Breast epithelium (tissue), 4 donors: ENCODE data around the gene C4orf50. TPM values are rescaled to one million over a fixed set of nuclear protein-coding genes. Genes with fewer than 3 reads are reported as not detected.

Experiments
- DNase-seq, 2 donors: peaks; one replicate each; pipeline ENCODE4 v3.0.0-alpha.2; 2019; ENCODE audit warnings: low spot score in 2 of 2
- H3K27ac ChIP-seq, 2 donors: fragments of 200-600 bp; sonication (generic) in 1 of 2; one replicate each; pipeline ENCODE4 v1.5.1; 2016 to 2019; ENCODE audit warnings: mild to moderate bottlenecking in 1 of 2
- H3K27me3 ChIP-seq, 2 donors: fragments of 200-600 bp; sonication (generic) in 1 of 2; one replicate each; pipeline versions ENCODE4 v1.5.1 to v1.6.0; 2017 to 2019; ENCODE audit warnings: control low read depth in 1 of 2, mild to moderate bottlenecking in 1 of 2
- H3K36me3 ChIP-seq: fragments of 200-600 bp; one replicate; pipeline ENCODE4 v1.5.1; 2019
- H3K4me1 ChIP-seq, 2 donors: fragments of 200-600 bp; sonication (generic); one replicate each; pipeline ENCODE4 v1.5.1; 2016 to 2019; ENCODE audit warnings: control low read depth in 1 of 2
- H3K4me3 ChIP-seq, 3 donors: fragments of 200-600 bp; sonication (generic); 1 replicate in 2 of 3; 2 replicates in 1 of 3; pipeline ENCODE4 v1.5.1; 2016 to 2019; ENCODE audit warnings: mild to moderate bottlenecking in 3 of 3, moderate library complexity in 2 of 3
- H3K9me3 ChIP-seq, 2 donors: fragments of 200-600 bp; sonication (generic) in 1 of 2; one replicate each; pipeline ENCODE4 v1.5.1; 2016 to 2019; ENCODE audit warnings: control low read depth in 1 of 2
- CTCF ChIP-seq, 3 donors: fragments of 450-650 bp; IDR thresholded peaks; one replicate each; pipeline ENCODE4 v1.5.1; 2016 to 2017; ENCODE audit warnings: antibody characterized with exemption in 3 of 3, mild to moderate bottlenecking in 3 of 3, moderate library complexity in 3 of 3
- POLR2A ChIP-seq: fragments of 450-650 bp; IDR thresholded peaks from one replicate; pipeline ENCODE4 v1.6.1; 2016; ENCODE audit warnings: antibody characterized with exemption, mild to moderate bottlenecking, moderate library complexity
- POLR2AphosphoS5 ChIP-seq, 3 donors: sonication (generic); formaldehyde crosslinking; IDR thresholded peaks; one replicate each; pipeline ENCODE4 v1.6.1; 2017; ENCODE audit warnings: antibody characterized with exemption in 3 of 3
- intact Hi-C: fragments of 100-400 bp; cut with DNase I; formaldehyde crosslinking; loops from one replicate; pipeline ENCODE4 v1.15.1; 2023; ENCODE audit warnings: low total_unique reads
- total RNA-seq, 3 donors: library from RNA; depleted of rRNA; stranded (reverse); fragments of >200 nt; gene quantifications; one replicate each; pipeline ENCODE4 v1.1.0, GENCODE V29; 2016

The C4orf50 gene
- total RNA-seq, 3 donors from 2014 or later = under 0.01 TPM; not detected in 1

DNA sequence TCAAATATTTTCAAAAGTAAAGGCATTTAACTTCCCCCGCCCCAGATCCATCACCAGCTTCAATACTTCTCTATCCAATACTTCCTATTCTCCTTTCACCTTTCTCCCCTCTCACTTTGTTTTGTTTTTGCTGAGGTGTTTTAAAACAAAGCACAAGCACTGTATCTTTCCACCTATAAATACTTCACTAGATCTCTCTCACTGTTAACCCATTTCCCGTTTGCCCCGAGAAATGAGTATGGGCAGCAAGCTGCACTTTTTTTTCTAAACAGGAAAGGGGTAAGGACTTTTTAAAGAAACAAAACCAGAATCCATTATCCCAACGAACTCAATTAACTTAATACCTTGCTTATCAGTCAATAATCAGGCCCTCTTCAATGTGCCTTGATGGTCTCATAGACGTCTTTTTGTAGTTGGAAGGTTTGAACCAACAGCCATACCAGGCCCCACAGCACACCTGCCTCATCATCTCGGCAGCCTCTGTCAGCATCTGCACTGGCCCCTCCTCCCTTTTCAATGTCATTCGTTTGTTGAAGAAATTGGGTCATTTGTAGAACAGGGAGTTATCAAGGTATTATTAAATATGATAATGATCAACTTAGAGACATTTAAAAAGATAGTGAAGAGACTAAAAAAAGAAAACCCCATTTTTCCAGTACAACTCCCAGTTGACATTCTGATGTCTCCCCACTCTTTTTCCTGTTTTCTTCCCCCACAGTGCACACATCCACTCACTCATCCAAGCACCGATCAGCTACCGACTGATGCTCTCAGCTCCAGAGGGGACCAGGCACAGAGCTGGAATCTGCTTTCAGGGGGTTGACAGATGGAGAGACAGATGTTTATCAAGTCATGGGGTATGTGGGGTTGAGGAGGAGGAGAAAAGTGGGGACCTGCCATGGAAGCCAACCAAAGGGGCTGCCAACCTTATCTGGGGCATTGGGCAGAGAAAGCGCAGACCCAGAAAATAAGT lies 151.1 kb downstream of the C4orf50 start:
- no peak for TF ChIP-seq POLR2A
- TF ChIP-seq POLR2AphosphoS5 (IDR thresholded peaks at IDR 0.05) = no peak
- no peak for TF ChIP-seq CTCF (IDR thresholded peaks at IDR 0.05)

GRCh38 chr4:5865896-5866599 lies 152.2 kb downstream of the C4orf50 start:
- Histone ChIP-seq H3K4me1 (no peaks in the 10 kb centered on the region), H3K27me3 (peaks cover 0 to 18% of the 10 kb centered on the region in 2 donors), H3K4me3 (no peak overlapping the region), H3K27ac (no peak overlapping the region), H3K9me3 (no peaks in the 10 kb centered on the region), H3K36me3 (no peaks in the 10 kb centered on the region)
- intact Hi-C loops = no loop called here
- TF ChIP-seq POLR2AphosphoS5 (IDR thresholded peaks at IDR 0.05) (no peak), POLR2A (no peak), CTCF (IDR thresholded peaks at IDR 0.05) (no peak)
- DNase-seq = no peak

More for the DNA sequence above, 151.1 kb downstream of the C4orf50 start:
- intact Hi-C loops = no loop called here
- Histone ChIP-seq H3K9me3 (no peaks in the 10 kb centered on the region), H3K4me1 (no peaks in the 10 kb centered on the region), H3K4me3 (no peak overlapping the region), H3K36me3 (no peaks in the 10 kb centered on the region), H3K27me3 (peaks cover 0 to 11% of the 10 kb centered on the region in 2 donors), H3K27ac (no peak overlapping the region)
- DNase-seq = no peak

DNA sequence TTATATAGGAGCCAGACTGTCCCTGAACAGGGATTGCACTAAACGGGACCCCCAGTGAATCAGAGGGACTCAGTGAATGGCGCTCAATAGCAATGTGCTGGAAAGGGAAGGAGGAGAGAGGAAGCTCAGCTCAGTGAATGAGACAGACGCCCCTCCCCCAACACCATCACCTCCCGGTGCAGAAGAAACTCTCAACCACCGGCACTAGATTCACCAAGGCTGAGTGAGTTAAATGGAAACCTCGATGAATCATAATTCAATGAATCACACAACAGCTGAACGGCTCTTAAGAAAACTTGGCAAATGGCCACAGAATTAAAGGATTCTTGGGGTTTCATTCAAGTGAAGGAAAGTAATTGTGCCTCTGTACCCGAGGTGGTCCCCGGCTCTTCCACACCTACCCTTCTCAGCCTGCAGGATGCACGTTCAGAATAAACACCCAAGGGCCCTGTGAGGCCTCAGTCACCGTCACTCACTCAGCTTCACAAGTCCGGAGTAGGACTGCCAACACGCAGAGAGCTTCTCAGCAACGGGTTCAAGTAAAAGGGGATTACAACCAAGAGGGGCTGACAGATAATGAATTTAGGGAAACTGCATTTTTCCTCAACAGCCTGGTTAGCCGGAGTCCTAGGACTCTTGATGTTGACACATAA lies 154.6 kb downstream of the C4orf50 start:
- TF ChIP-seq CTCF (IDR thresholded peaks at IDR 0.05) (no peak), POLR2AphosphoS5 (IDR thresholded peaks at IDR 0.05) (no peak), POLR2A (no peak)
- intact Hi-C loops = no loop called here
- H3K27ac ChIP-seq = no peak overlapping the region
- H3K4me1 ChIP-seq = no peaks in the 10 kb centered on the region
- H3K4me3 ChIP-seq = no peak overlapping the region
- DNase-seq = no peak
- peaks cover 0 to 14% of the 10 kb centered on the region in 2 donors for H3K27me3 ChIP-seq
- H3K9me3 ChIP-seq = no peaks in the 10 kb centered on the region
- H3K36me3 ChIP-seq = no peaks in the 10 kb centered on the region

DNA sequence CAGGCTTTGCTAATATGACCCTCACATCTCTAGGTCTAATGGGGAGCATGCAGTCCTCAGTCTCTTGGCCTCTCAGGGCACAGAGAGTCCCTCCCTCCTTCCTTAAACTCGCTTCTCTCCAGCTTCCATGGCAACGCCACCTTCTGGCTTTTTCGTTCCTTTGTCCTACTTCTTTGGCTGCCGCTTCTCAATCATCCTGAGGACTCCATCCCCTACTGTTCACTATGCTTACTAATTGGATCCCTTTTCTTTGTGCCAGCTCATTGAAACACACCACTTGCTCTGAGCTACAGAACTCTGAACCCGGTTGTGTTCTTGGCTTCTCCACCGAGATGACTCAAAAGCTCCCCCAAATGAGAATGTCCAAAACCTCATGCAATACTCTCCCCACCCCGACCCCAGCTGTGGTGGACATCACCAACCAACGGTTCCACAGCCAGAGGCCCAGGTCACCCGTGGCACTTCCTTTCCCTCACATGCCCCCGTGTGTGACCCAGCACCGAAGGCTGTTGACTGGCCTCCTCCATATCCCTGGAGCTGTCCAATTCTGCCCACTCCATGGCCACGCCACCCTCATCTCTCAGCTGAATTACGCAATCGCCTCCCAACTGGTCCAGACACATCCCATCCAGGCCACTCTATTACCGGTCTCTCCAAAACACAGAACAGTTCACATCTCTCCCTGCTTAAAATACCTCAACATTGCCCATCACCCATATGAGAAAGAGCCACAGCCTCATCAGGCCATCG lies 160.0 kb downstream of the C4orf50 start:
- Histone ChIP-seq H3K4me1 (no peaks in the 10 kb centered on the region), H3K36me3 (no peaks in the 10 kb centered on the region), H3K27ac (no peak overlapping the region), H3K27me3 (peaks cover 0 to 13% of the 10 kb centered on the region in 2 donors), H3K9me3 (no peaks in the 10 kb centered on the region), H3K4me3 (no peak overlapping the region)
- DNase-seq = no peak
- TF ChIP-seq POLR2AphosphoS5 (IDR thresholded peaks at IDR 0.05) (no peak), CTCF (IDR thresholded peaks at IDR 0.05) (no peak), POLR2A (no peak)
- intact Hi-C loops = no loop called here
